Measurements from ENCODE around the gene ZSCAN9. TPM values are rescaled to one million over a fixed set of nuclear protein-coding genes. Genes with fewer than 3 reads are reported as not detected.

The ZSCAN9 gene
- total RNA-seq, 3 donors from 2014 or later = 14.1 to 15.7 (median 14.9) TPM

GRCh38 chr6:28215425-28215824 lies 9.7 kb upstream of the ZSCAN9 start:
- intact Hi-C loops (cut with DNase I, micrococcal nuclease) = no loop called here
- TF ChIP-seq, protein P1, sequence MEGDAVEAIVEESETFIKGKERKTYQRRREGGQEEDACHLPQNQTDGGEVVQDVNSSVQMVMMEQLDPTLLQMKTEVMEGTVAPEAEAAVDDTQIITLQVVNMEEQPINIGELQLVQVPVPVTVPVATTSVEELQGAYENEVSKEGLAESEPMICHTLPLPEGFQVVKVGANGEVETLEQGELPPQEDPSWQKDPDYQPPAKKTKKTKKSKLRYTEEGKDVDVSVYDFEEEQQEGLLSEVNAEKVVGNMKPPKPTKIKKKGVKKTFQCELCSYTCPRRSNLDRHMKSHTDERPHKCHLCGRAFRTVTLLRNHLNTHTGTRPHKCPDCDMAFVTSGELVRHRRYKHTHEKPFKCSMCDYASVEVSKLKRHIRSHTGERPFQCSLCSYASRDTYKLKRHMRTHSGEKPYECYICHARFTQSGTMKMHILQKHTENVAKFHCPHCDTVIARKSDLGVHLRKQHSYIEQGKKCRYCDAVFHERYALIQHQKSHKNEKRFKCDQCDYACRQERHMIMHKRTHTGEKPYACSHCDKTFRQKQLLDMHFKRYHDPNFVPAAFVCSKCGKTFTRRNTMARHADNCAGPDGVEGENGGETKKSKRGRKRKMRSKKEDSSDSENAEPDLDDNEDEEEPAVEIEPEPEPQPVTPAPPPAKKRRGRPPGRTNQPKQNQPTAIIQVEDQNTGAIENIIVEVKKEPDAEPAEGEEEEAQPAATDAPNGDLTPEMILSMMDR (IDR thresholded peaks at IDR 0.05) = no peak
- H3K36me3 ChIP-seq (ENCODE audit: low read depth) = no peaks in the 10 kb centered on the region
- H3K4me1 ChIP-seq (ENCODE audit: low read depth) = peaks cover 9% of the 10 kb centered on the region
- H3K4me3 ChIP-seq = no peak overlapping the region
- no peaks in the 10 kb centered on the region for H3K9me3 ChIP-seq
- peak; percentile 51 to 79 (median 54) for DNase-seq
- peak; percentile 68 for ATAC-seq

DNA sequence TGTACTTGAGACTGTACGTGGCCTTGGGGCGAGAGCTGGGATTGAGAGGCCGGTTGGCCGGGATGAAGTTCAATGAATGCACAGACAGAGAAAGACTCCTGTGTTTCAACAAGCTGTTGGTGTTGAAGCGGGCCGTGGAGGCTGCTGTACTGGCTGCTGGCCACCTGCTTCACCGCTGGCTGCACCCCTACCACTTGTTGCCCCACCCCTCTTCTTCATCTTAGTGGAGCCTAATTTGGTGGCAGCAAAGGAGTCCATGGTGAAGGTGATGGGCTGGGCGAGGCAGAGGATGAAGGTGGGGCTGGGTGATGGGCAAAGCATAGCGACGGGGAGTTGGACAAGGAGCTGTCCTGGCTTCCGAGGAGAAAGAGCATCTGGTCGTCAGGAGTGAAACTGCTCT lies 7.2 kb upstream of the ZSCAN9 start:
- Histone ChIP-seq H3K9me3 (no peaks in the 10 kb centered on the region), H3K36me3 (ENCODE audit: low read depth) (no peaks in the 10 kb centered on the region), H3K4me1 (ENCODE audit: low read depth) (peaks cover 9% of the 10 kb centered on the region), H3K4me3 (no peak overlapping the region)
- intact Hi-C loops (cut with DNase I, micrococcal nuclease) = no loop called here
- ATAC-seq (no peak), DNase-seq (peak in 1 of 3 donors; percentile 24)
- TF ChIP-seq, protein P1 (IDR thresholded peaks at IDR 0.05) = no peak

DNA sequence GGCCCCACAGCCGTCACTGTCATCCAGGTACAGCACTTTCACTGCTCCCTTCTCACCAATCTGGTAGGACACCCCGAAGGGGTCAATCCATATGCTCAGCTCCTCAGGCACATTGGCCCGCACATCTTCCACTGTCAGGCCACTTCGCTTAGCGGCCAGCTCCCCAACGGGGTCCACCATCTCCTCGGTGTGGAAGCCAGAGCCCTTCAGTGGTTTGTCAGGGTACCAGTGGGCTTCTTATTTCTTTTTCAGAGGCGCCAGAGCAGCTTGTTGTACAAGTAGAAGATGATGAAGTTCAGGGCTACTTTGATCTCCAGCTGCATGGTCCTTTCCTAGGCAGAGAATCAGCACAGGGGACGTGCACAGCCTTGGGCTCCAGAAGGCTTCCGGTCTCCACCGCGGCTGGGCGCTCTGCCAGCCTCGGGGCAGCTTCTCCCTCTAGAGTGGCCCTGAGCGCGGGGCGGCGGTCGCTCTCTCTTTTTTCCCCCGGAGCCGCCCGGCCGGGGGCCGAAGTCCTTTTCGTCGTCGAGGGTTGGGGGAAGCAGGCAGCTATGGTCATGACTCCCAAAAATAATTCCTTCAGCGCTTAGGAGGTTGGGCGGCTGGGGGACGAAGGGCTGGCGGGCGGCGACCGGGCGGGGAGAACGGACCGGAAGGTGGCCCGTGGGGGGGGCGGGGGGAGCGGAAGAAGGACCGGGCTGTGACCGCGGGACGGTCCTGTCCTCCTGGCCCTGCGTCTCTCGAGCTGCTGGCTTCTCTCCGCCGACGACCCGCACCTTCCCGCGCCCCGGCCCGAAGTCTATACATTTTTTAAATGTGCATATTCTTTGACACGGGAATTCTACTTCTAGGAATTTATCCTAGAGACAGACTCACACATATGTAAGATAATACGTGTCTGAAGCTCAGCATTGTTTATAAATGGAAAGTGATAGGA lies 6.5 kb upstream of the ZSCAN9 start:
- intact Hi-C loops (cut with DNase I, micrococcal nuclease) = no loop called here
- TF ChIP-seq, protein P1 (IDR thresholded peaks at IDR 0.05) = no peak
- ATAC-seq = peak; percentile 91

DNA sequence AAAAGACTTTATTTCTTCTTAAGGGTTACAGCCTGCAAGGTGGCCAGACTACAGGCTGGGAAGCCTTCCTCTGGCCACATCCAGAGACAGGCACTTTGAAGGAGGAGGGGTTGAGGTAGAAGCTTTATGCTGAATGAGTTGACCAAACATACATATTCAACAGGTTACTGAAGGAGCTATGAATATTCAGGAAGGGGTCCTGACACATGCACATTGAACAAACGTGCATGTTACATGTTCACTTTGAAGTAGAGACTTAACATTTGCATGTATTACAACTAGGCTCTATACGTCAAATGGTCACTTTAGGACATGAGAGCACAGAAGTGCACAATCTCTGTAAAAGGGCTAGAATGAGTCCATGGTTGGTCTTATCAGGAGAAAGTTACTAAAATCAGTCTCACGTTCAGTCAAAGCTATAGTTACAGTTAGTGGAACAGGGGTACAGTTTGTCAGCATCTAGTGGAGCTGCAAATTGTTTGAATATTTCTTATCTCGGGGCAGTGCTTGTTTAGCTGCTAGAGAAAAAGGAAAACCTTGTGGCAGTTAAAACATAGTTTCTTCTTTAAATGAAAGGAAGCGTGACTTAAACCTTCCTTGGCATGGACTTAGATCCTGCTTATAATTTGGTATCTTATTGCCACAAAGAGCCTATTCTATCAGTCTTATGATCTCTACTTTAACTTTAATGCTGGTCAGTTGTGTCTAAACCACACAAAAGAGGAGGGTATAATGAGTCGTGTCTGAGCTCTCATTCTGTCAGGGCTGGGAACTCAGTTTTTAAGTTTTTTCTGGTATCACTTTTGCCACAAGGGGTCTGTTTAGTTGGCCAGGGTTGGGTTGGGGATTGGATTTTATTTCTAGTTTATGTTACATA lies 4.6 kb upstream of the ZSCAN9 start:
- intact Hi-C loops (cut with DNase I, micrococcal nuclease) = no loop called here
- no peak for ATAC-seq
- DNase-seq = no peak
- Histone ChIP-seq H3K9me3 (no peaks in the 10 kb centered on the region), H3K4me1 (ENCODE audit: low read depth) (peaks cover 13% of the 10 kb centered on the region), H3K36me3 (ENCODE audit: low read depth) (no peaks in the 10 kb centered on the region), H3K4me3 (no peak overlapping the region)
- TF ChIP-seq, protein P1 (IDR thresholded peaks at IDR 0.05) = no peak

More for the DNA sequence above, 6.5 kb upstream of the ZSCAN9 start:
- H3K36me3 ChIP-seq (ENCODE audit: low read depth) = no peaks in the 10 kb centered on the region
- H3K4me1 ChIP-seq (ENCODE audit: low read depth) = peaks cover 9% of the 10 kb centered on the region
- H3K9me3 ChIP-seq = no peaks in the 10 kb centered on the region
- H3K4me3 ChIP-seq = peak overlapping the region; percentile 7
- peak; percentile 82 to 87 (median 84) for DNase-seq

GRCh38 chr6:28224131-28225055 lies 682 bp upstream of the ZSCAN9 start:
- ATAC-seq = no peak
- H3K9me3 ChIP-seq = no peaks in the 10 kb centered on the region
- intact Hi-C loops (cut with DNase I, micrococcal nuclease) = no loop called here
- peaks cover 12% of the 10 kb centered on the region for H3K36me3 ChIP-seq (ENCODE audit: low read depth)
- TF ChIP-seq, protein P1 (IDR thresholded peaks at IDR 0.05) = no peak
- DNase-seq = no peak
- H3K4me3 ChIP-seq = no peak overlapping the region
- peaks cover 11% of the 10 kb centered on the region for H3K4me1 ChIP-seq (ENCODE audit: low read depth)
